ENCODE data around the gene CD80.

CD80 gene

DNA sequence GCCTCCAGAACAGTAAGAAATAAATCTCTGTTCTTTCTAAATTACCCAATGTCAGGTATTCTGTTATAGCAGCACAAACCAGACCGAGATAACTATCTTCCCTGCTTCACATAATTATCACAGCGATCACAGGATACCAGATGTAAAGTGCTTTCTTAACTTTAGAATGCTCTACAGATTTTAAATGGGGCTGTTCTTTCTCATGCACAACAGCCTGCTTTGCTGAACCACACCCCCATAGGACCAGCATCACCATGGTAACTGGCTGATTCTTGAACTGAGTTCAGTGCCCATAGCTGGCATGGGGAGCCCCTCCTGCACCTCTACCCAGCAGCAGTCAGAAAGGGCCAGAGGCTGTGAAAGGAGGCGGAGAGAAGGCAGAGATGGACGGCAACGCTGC is 7.8 kb downstream of the CD80 start:
- Mint-ChIP-seq H3K9me3 (no peaks in the 10 kb centered on the region), H3K27me3 (ENCODE audit: low read depth, poor library complexity) (peaks cover 9% of the 10 kb centered on the region)

DNA sequence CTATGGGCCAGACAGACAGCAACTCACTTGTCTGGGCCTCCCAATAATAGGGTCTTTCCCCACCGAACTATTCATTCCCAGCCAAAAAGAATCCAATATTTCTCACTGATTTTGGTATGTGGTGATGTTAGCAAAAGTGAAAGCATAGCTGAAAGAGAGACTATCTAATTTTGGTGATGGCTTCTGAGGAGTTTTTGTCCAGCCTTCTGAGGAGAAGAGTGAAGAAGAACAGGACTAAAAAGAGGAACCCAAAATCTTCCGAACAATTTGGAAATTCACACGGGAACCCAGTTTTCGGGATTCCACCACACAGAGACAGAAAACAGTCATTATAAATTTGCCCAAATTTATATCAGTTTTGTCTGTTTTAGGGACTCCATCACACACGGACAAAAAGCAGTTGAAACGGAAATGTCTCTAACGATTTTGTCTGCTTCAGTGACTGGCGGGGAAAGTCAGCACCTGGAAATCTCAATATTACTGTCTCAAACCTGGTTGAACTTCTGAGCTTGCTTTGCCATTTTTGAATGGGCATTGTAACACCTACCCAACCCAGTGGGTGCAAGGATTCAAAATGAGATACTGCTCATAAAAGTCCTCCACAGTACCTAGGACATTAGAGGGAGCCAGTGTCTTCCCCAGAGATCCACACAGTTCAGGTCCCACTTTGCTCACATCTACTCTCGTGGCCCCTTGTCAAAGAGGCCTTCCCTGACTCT is 9.1 kb downstream of the CD80 start:
- Mint-ChIP-seq H3K27ac (no peak overlapping the region), H3K27me3 (ENCODE audit: low read depth, poor library complexity) (peaks cover 11% of the 10 kb centered on the region), H3K9me3 (no peaks in the 10 kb centered on the region), H3K36me3 (ENCODE audit: low read depth) (no peaks in the 10 kb centered on the region), H3K4me1 (peaks cover 5% of the 10 kb centered on the region), H3K4me3 (no peak overlapping the region)
- TF ChIP-seq, protein P1, sequence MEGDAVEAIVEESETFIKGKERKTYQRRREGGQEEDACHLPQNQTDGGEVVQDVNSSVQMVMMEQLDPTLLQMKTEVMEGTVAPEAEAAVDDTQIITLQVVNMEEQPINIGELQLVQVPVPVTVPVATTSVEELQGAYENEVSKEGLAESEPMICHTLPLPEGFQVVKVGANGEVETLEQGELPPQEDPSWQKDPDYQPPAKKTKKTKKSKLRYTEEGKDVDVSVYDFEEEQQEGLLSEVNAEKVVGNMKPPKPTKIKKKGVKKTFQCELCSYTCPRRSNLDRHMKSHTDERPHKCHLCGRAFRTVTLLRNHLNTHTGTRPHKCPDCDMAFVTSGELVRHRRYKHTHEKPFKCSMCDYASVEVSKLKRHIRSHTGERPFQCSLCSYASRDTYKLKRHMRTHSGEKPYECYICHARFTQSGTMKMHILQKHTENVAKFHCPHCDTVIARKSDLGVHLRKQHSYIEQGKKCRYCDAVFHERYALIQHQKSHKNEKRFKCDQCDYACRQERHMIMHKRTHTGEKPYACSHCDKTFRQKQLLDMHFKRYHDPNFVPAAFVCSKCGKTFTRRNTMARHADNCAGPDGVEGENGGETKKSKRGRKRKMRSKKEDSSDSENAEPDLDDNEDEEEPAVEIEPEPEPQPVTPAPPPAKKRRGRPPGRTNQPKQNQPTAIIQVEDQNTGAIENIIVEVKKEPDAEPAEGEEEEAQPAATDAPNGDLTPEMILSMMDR (IDR thresholded peaks at IDR 0.05): no peak
- no peak for DNase-seq

More for the DNA sequence above, 7.8 kb downstream of the CD80 start:
- no peak overlapping the region for H3K27ac Mint-ChIP-seq
- H3K4me3 Mint-ChIP-seq: no peak overlapping the region
- H3K36me3 Mint-ChIP-seq (ENCODE audit: low read depth): no peaks in the 10 kb centered on the region
- DNase-seq: no peak
- TF ChIP-seq, protein P1 (IDR thresholded peaks at IDR 0.05): no peak
- peaks cover 5% of the 10 kb centered on the region for H3K4me1 Mint-ChIP-seq

GRCh38 chr3:119548341-119548740 is 11.1 kb downstream of the CD80 start:
- no peaks in the 10 kb centered on the region for H3K9me3 Mint-ChIP-seq
- no peaks in the 10 kb centered on the region for H3K4me1 Mint-ChIP-seq
- H3K4me3 Mint-ChIP-seq: no peak overlapping the region
- no peaks in the 10 kb centered on the region for H3K36me3 Mint-ChIP-seq (ENCODE audit: low read depth)
- no peak for DNase-seq
- H3K27me3 Mint-ChIP-seq (ENCODE audit: low read depth, poor library complexity): peaks cover 11% of the 10 kb centered on the region
- no peak overlapping the region for H3K27ac Mint-ChIP-seq
- TF ChIP-seq, protein P1 (IDR thresholded peaks at IDR 0.05): no peak

- no peak overlapping the region for H3K27ac Mint-ChIP-seq
- no peak for DNase-seq
- peaks cover 5% of the 10 kb centered on the region for H3K9me3 Mint-ChIP-seq
- H3K36me3 Mint-ChIP-seq (ENCODE audit: low read depth): no peaks in the 10 kb centered on the region
- H3K27me3 Mint-ChIP-seq (ENCODE audit: low read depth, poor library complexity): peaks cover 11% of the 10 kb centered on the region
- H3K4me3 Mint-ChIP-seq: no peak overlapping the region
- TF ChIP-seq, protein P1 (IDR thresholded peaks at IDR 0.05): no peak
- no peaks in the 10 kb centered on the region for H3K4me1 Mint-ChIP-seq
These were observed 12.2 kb downstream of the CD80 start for GRCh38 chr3:119547227-119547626.

- no peak overlapping the region for H3K4me3 Mint-ChIP-seq
- H3K27me3 Mint-ChIP-seq (ENCODE audit: low read depth, poor library complexity): peaks cover 8% of the 10 kb centered on the region
- no peaks in the 10 kb centered on the region for H3K36me3 Mint-ChIP-seq (ENCODE audit: low read depth)
- DNase-seq: no peak
- no peak overlapping the region for H3K27ac Mint-ChIP-seq
- peaks cover 5% of the 10 kb centered on the region for H3K9me3 Mint-ChIP-seq
- TF ChIP-seq, protein P1 (IDR thresholded peaks at IDR 0.05): no peak
- H3K4me1 Mint-ChIP-seq: no peaks in the 10 kb centered on the region
These were observed 16.3 kb downstream of the CD80 start for GRCh38 chr3:119543147-119543546.

DNA sequence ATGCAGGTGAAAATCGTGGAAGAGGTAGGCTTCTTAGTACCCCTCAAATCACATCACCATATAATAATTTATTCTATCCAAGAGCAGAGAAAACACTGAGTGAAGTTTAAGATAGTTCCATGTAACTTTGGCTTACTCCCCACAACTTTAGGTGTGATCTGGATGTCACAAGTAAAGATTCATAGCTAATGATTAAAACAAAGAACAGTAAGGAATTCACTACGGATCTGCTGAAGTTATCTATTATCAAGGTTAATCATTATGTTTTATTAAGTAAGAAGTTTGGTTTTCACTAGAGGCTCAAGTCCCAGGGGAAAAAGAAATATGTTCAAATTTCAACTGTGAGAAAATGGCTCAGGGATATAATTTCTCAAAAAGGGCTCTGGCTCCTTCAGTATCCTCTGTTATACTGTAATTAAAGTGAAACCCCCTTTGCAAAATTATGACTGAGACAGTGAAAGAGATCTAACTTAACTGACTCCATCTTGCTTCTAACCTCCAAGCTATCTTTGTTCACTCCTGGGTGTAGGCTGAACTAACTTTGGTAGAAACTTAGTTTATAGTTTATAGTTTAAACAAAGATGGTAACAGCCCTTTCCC is 17.1 kb downstream of the CD80 start:
- peaks cover 5% of the 10 kb centered on the region for H3K9me3 Mint-ChIP-seq
- H3K4me3 Mint-ChIP-seq: no peak overlapping the region
- peaks cover 8% of the 10 kb centered on the region for H3K27me3 Mint-ChIP-seq (ENCODE audit: low read depth, poor library complexity)
- H3K27ac Mint-ChIP-seq: no peak overlapping the region
- TF ChIP-seq, protein P1 (IDR thresholded peaks at IDR 0.05): no peak
- H3K36me3 Mint-ChIP-seq (ENCODE audit: low read depth): no peaks in the 10 kb centered on the region
- H3K4me1 Mint-ChIP-seq: no peaks in the 10 kb centered on the region
- no peak for DNase-seq
